ENCODE results near the gene LAIR2. TPM values are rescaled to one million over a fixed set of nuclear protein-coding genes. Genes with fewer than 3 reads are reported as not detected.

The LAIR2 gene
- total RNA-seq, 1 experiment from 2014 or later, result not detected

- Histone ChIP-seq H3K4me3 (ENCODE audit: low read depth, low read length) (peak within 1 kb of the TSS; percentile 81), H3K36me3 (ENCODE audit: control insufficient read depth, insufficient read depth, low read length) (peaks cover 2% of the 10 kb centered on the region; the same call in 1 of the 2 replicates), H3K4me1 (peaks cover 15% of the 10 kb centered on the region), H3K27me3 (replicated peaks; ENCODE audit: control insufficient read depth, insufficient read depth, low read length) (no peaks in the 10 kb centered on the region), H3K9me3 (no peaks in the 10 kb centered on the region)
- peak; percentile 99 to 100 for DNase-seq
- peak within 1 kb of the TSS; percentile 99 for H3K27ac Mint-ChIP-seq (ENCODE audit: unreplicated experiment)
- CTCF ChIA-PET, result interaction anchor here (0.6 to 1.9 kb wide), 6 partner anchors 14 to 684 kb away, joined by 3 to 12 read pairs (median 3); partner anchors contain the start of genes LENG8 and MBOAT7
- POLR2A ChIA-PET, result interaction anchor here (0.6 to 3.1 kb wide), 7 partner anchors 15 to 600 kb away, joined by 3 to 48 read pairs (median 4); partner anchors contain the start of genes CNOT3, LENG8, MBOAT7 and TSEN34
- peaks cover 73% of the 10 kb centered on the region for H3K36me3 Mint-ChIP-seq (ENCODE audit: insufficient read depth, unreplicated experiment)
- intact Hi-C loops (cut with micrococcal nuclease; ENCODE audit: unreplicated experiment), result loop anchor here (1.0 to 5.0 kb wide), 3 partner anchors 14 to 1679 kb away; partner anchors contain the start of genes LENG8, TSEN34 and ZNF444
- peaks cover 25% of the 10 kb centered on the region for H3K4me1 Mint-ChIP-seq (ENCODE audit: low read depth, unreplicated experiment)
- TF ChIP-seq, protein P1, sequence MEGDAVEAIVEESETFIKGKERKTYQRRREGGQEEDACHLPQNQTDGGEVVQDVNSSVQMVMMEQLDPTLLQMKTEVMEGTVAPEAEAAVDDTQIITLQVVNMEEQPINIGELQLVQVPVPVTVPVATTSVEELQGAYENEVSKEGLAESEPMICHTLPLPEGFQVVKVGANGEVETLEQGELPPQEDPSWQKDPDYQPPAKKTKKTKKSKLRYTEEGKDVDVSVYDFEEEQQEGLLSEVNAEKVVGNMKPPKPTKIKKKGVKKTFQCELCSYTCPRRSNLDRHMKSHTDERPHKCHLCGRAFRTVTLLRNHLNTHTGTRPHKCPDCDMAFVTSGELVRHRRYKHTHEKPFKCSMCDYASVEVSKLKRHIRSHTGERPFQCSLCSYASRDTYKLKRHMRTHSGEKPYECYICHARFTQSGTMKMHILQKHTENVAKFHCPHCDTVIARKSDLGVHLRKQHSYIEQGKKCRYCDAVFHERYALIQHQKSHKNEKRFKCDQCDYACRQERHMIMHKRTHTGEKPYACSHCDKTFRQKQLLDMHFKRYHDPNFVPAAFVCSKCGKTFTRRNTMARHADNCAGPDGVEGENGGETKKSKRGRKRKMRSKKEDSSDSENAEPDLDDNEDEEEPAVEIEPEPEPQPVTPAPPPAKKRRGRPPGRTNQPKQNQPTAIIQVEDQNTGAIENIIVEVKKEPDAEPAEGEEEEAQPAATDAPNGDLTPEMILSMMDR (IDR thresholded peaks at IDR 0.05; ENCODE audit: insufficient read depth in 1 of 2, low read depth in 1 of 2, low read length in 1 of 2, severe bottlenecking in 1 of 2, unreplicated experiment in 1 of 2), result no peak
- H3K27me3 Mint-ChIP-seq (ENCODE audit: insufficient read depth, unreplicated experiment), result no peaks in the 10 kb centered on the region
- peak within 1 kb of the TSS; percentile 92 for H3K4me3 Mint-ChIP-seq (ENCODE audit: unreplicated experiment)
- H3K9me3 Mint-ChIP-seq (ENCODE audit: unreplicated experiment), result no peaks in the 10 kb centered on the region
- BruUV-seq (replicated peaks), result no TSS peak
Observed at GRCh38 chr19:54463531-54464043, 39.0 kb upstream of the LAIR2 start, which contains the start of gene LENG9. Gene LENG9, minus strand, starts transcription at chr19:54463778. Its CDS starts 252 bp downstream, at chr19:54463526.

- TF ChIP-seq, protein P1 (IDR thresholded peaks at IDR 0.05; ENCODE audit: insufficient read depth in 1 of 2, low read depth in 1 of 2, low read length in 1 of 2, severe bottlenecking in 1 of 2, unreplicated experiment in 1 of 2), result no peak
- Mint-ChIP-seq H3K9me3 (ENCODE audit: unreplicated experiment) (no peaks in the 10 kb centered on the region), H3K27ac (ENCODE audit: unreplicated experiment) (peak overlapping the region; percentile 99), H3K36me3 (ENCODE audit: insufficient read depth, unreplicated experiment) (peaks cover 67% of the 10 kb centered on the region), H3K27me3 (ENCODE audit: insufficient read depth, unreplicated experiment) (no peaks in the 10 kb centered on the region), H3K4me3 (ENCODE audit: unreplicated experiment) (peak overlapping the region; percentile 92), H3K4me1 (ENCODE audit: low read depth, unreplicated experiment) (peaks cover 25% of the 10 kb centered on the region)
- Histone ChIP-seq H3K36me3 (ENCODE audit: control insufficient read depth, insufficient read depth, low read length) (0 out of 2 replicates have a peak, but pooled peaks cover 2% of the 10 kb centered on the region), H3K27me3 (replicated peaks; ENCODE audit: control insufficient read depth, insufficient read depth, low read length) (no peaks in the 10 kb centered on the region), H3K9me3 (no peaks in the 10 kb centered on the region), H3K4me1 (peaks cover 15% of the 10 kb centered on the region), H3K4me3 (ENCODE audit: low read depth, low read length) (peak overlapping the region; percentile 81)
- ChIA-PET POLR2A (interaction anchor here (0.6 to 3.1 kb wide), 5 partner anchors 15 to 327 kb away, joined by 3 to 48 read pairs (median 4); partner anchors contain the start of genes CNOT3, LENG8 and MBOAT7), CTCF (interaction anchor here (0.6 to 1.9 kb wide), 5 partner anchors 16 to 683 kb away, joined by 3 to 12 read pairs (median 3); partner anchors contain the start of genes LENG8 and MBOAT7)
- BruUV-seq (replicated peaks), result no TSS peak
- DNase-seq, result peak; percentile 97 to 100
- intact Hi-C loops (cut with micrococcal nuclease; ENCODE audit: unreplicated experiment), result loop anchor here (1.0 to 5.0 kb wide), 3 partner anchors 15 to 1678 kb away; partner anchors contain the start of genes LENG8, TSEN34 and ZNF444
Observed at GRCh38 chr19:54464044-54464629, 38.5 kb upstream of the LAIR2 start.
